ENCODE results near the gene TCF19.

- no peak for TF ChIP-seq CTCF (IDR thresholded peaks at IDR 0.05; ENCODE audit: extremely low read depth in 1 of 2, insufficient read depth in 1 of 2, low read depth in 1 of 2, low read length in 2 of 2)
- TF ChIP-seq POLR2AphosphoS5 (IDR thresholded peaks at IDR 0.05; ENCODE audit: insufficient read depth, low read depth, low read length), result no peak
Observed at GRCh38 chr6:31154436-31154835, 4.0 kb upstream of the TCF19 start.

Measured in endothelial cell of umbilical vein (primary cell).